ENCODE results near the gene SESN1.
"Not testable (repeated sequence)": the region's sequence is repeated elsewhere in the genome, so short reads cannot be mapped to it uniquely, and the experiment has no call there.

SESN1 gene

DNA sequence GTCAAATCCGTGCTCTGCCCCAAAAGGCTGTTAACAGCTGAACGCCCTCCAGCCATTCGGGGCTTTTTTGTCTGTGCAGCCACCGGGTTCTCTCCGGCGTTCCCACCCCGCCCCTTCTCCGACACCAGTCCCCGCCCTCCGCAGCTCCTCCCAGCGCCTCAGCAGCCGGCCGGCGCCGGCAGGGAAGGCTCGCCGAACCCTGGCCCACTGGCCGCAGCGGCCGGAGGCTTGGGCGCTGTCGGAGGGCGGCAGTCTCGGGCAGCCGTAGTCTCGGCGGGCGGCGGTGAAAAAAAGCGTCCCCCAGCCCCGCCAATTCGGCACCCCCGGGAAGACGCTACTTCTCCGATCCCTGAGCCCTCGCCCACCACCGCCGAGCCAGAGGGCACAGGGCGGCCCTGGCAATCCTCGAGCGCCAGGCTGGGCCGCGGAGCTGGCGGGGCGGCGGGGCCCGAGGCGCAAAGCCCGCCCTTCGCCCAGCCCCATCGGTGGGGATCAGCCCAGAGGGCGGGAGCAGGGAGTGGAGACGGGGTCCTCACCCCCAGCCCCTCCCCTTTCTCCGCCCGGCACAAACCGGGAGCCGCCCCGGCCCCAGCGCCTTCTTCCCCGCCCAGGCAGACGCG is at the start of gene SESN1:
SESN1 (minus strand) TSS at position 431 of the 620 bp plus-strand sequence. CDS start 773 bp downstream, outside the sequence.
- peak; percentile 50 to 69 (median 56) for DNase-seq

DNA sequence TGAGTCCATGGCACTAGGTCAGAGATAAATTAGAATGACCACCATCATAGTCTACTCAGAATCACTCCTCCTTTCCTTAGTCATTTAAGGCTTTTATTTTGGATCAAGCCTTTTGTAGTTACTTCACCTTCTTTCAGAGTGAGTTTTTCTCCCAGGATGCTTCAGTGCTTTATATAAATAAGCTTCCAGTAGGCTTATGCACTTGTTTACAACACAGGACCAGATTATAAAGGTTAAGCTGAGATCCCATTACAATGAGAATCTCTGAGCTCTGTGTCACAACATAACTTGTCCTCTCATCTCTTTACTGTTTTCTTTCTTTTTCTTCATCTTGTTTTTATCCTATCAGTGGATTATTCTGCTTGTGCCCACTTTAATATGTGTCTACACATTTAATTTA is 48.5 kb upstream of the SESN1 start:
- DNase-seq = no peak

DNA sequence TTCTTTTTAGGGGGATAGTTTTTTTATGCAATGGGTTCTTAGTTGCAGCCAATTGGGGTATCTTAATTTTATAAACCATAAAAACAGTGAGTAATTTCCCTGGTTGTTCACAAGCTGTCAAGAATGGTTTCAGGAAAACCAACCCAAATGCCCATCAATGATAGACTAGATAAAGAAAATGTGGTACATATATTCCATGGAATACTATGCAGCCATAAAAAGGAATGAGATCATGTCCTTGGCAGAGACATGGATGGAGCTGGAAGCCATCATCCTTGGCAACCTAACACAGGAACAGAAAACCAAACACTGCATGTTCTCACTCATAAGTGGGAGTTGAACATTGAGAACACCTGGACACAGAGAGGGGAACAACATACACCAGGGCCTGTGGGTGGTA is 47.4 kb upstream of the SESN1 start:
- not testable (repeated sequence) for DNase-seq

DNA sequence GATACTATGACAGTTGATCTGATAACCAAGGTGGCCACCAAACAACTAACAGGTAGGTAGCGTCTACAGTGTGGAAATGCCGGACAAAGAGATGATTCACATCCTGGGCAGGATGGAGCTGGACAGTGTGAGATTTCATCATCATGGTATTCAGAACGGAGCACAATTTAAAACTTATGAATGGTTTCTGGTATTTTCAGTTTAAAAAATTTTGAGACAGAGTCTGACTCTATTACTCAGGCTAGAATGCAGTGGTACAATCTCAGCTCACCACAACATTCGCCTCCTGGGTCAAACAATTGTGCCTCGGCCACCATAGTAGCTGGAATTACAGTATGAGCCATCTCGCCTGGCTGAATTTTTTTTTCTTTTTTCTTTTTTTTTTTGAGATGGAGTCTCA is 44.5 kb upstream of the SESN1 start:
- no peak for DNase-seq

DNA sequence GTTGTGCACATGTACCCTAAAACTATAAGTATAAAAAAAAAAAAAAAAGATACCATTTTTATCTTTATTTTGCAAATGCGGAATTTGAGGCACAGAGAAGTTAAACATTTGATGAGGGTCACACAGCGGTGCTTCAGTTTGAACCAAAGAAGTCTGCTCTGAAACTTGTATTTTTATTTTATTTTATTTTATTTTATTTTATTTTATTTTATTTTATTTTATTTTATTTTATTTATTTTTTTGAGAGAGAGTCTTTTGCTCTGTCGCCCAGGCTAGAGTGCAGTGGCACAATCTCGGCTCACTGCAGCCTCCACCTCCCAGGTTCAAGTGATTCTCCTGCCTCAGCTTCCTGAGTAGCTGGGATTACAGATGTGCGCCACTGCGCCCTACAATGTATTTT is 41.9 kb upstream of the SESN1 start:
- DNase-seq = not testable (repeated sequence)

DNA sequence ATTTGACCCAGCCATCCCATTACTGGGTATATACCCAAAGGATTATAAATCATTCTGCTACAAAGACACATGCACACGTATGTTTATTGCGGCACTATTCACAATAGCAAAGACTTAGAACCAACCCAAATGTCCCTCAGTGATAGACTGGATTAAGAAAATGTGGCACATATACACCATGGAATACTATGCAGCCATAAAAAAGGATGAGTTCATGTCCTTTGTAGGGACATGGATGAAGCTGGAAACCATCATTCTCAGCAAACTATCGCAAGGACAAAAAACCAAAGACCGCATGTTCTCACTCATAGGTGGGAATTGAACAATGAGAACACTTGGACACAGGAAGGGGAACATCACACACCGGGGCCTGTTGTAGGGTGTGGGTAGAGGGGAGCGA is 41.4 kb upstream of the SESN1 start:
- DNase-seq = not testable (repeated sequence)

- DNase-seq = not testable (repeated sequence)
These were observed 41.0 kb upstream of the SESN1 start for GRCh38 chr6:109135600-109135999.

- DNase-seq = no peak
These were observed 35.4 kb upstream of the SESN1 start for GRCh38 chr6:109130065-109130464.

DNA sequence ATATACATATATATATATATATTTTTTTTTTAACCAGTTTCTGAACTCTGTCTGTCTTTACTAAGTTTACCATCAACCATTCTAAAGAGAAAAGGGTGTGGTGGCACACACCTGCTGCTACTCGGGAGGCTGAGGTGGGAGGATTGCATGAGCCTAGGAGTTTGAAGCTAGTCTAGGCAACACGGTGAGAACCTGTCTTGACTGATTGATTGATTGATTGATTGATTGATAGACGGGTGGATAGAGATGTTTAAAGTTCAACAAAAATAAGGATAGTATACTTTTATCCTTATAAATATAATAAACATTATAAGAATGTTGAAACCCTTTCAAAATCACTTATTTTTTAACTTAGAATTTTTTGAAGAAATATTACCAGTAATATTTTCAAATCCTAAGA is 30.9 kb upstream of the SESN1 start:
- DNase-seq = no peak

- no peak for DNase-seq
These were observed 29.6 kb upstream of the SESN1 start for GRCh38 chr6:109124219-109124618.

- no peak for DNase-seq
These were observed 26.8 kb upstream of the SESN1 start for GRCh38 chr6:109121411-109121810.

DNA sequence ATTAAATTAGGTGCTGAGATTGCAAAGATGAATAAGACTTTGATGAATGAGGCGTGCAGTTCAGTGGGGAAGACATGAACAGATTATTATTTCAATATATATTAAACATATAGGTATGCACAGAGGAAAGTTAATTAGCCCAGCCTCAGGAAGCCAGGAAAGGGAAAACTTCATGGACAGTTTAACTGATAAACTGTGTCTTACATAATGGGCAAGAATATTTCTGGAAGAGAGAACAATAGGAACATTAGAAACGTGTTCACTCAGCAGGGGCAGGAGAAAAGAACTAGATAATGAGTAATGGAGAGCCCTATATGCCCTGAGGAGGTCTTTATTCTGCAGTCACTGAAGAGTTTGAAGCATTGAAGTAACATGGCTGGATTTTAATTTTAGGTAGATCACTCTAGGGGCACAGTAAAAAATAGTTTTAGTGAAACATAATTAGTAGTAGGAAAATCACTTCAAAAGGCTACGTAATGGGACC is 24.3 kb upstream of the SESN1 start:
- DNase-seq = no peak

- DNase-seq = no peak
These were observed 23.7 kb upstream of the SESN1 start for GRCh38 chr6:109118337-109118736.

DNA sequence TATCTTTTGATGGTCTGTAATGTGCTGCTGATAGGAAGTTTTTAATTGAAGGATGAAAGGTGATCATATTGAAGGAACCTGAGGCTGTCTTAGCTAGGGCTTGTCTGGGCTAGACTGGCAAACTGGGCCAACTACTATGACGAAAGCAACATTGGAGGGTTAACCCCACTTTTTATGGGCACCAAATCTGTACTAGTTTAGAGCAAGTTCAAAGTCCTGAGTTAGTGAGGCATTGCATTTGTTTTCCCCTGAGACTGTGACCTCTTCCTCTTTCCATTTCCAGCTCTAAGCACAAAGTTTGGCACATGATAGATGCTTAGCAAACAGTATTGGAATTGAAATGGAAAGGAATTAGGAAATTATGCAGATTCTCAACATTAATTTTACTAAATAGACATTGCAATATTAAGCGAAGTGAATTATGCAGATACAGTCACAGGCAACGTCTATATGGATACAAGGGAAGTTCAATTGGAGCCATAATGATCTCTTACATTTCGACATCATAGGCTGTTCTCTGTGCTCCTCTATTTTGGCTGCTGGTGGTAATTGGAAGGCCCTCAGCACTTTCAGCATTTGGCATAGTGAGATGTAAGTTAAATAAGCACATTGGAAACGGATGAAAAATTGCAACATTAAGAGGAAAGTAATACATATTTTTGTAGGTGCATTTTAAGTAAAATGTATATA is 22.8 kb upstream of the SESN1 start:
- DNase-seq = no peak

GRCh38 chr6:109112663-109113062 is 18.0 kb upstream of the SESN1 start:
- DNase-seq = not testable (repeated sequence)

- not testable (repeated sequence) for DNase-seq
These were observed 15.0 kb upstream of the SESN1 start for GRCh38 chr6:109109663-109110062.

- no peak for DNase-seq
These were observed 11.0 kb upstream of the SESN1 start for GRCh38 chr6:109105681-109106080.

GRCh38 chr6:109104512-109104911 is 9.9 kb upstream of the SESN1 start:
- DNase-seq = no peak

- DNase-seq = no peak
These were observed 9.3 kb upstream of the SESN1 start for GRCh38 chr6:109103942-109104341.

DNA sequence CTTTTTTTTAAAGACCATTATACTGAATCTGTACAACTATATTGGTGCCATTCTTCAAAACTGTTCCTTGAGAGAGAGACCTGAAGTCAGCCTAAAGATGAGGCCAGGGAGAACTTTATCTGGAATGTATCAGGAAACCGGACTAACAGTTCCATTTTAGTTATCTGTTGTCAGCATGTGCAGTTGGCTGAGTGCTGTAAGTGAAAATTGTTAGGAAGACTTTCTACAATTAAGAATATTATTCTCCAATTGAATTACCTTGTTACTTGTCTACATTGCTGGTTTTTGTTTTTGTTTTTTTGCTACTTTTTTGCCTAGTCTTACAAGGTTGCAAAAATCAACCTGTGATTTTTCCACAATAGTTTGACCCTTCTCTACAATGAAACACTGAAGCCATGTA is 8.1 kb upstream of the SESN1 start:
- DNase-seq = no peak

DNA sequence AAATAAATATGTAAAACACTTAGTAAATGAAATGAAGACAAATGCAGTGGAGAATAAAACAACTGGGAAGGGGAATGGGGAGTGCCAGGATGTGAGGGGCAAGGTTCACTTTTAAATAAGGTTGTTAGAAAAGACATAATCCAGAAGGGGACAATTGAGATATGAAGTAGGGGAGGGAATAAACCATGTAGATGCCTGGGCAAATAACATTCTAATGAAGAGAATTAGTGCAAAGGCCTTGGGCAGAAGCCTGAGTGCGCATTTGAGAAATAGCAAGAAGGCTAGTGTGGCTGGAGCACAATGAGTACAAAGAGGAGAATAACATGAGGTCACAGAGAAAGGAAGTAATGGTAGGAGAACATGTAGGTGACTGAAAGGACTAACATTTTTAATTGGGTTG is 3.0 kb upstream of the SESN1 start:
- no peak for DNase-seq

- DNase-seq = no peak
These were observed 1.6 kb upstream of the SESN1 start for GRCh38 chr6:109096208-109096607.

DNA sequence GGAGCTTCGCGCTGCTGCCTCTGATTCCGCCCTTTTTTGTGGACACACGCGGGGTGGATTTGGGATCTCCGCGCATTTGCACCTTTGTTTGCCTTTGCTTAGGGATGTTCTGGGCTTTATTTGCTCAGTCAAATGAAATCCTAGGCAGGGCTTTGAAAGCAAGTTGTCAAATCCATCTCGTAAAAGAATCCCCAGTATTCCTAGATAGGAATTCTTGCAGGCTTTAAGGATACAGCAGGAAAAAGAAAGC is 1.1 kb upstream of the SESN1 start:
- DNase-seq = no peak

GRCh38 chr6:109095036-109095834 is 589 bp upstream of the SESN1 start, which contains the start of gene CEP57L1:
Gene CEP57L1, plus strand, starts transcription at chr6:109095507. Its CDS starts 49,715 bp downstream, at chr6:109145222.
- DNase-seq = peak; percentile 77 to 90 (median 83)
